Breast epithelium (tissue), 4 donors: Measurements from ENCODE around the gene CSK. TPM values are rescaled to one million over a fixed set of nuclear protein-coding genes. Genes with fewer than 3 reads are reported as not detected.
A peak's percentile ranks its signal among the peaks of the same experiment; 100 is the strongest.

Source experiments
- DNase-seq, 2 donors: peaks; one replicate each; pipeline ENCODE4 v3.0.0-alpha.2; 2019; ENCODE audit warnings: low spot score in 2 of 2
- H3K27ac ChIP-seq, 2 donors: fragments of 200-600 bp; sonication (generic) in 1 of 2; one replicate each; pipeline ENCODE4 v1.5.1; 2016 to 2019; ENCODE audit warnings: mild to moderate bottlenecking in 1 of 2
- H3K27me3 ChIP-seq, 2 donors: fragments of 200-600 bp; sonication (generic) in 1 of 2; one replicate each; pipeline versions ENCODE4 v1.5.1 to v1.6.0; 2017 to 2019; ENCODE audit warnings: control low read depth in 1 of 2, mild to moderate bottlenecking in 1 of 2
- H3K36me3 ChIP-seq: fragments of 200-600 bp; one replicate; pipeline ENCODE4 v1.5.1; 2019
- H3K4me1 ChIP-seq, 2 donors: fragments of 200-600 bp; sonication (generic); one replicate each; pipeline ENCODE4 v1.5.1; 2016 to 2019; ENCODE audit warnings: control low read depth in 1 of 2
- H3K4me3 ChIP-seq, 3 donors: fragments of 200-600 bp; sonication (generic); 1 replicate in 2 of 3; 2 replicates in 1 of 3; pipeline ENCODE4 v1.5.1; 2016 to 2019; ENCODE audit warnings: mild to moderate bottlenecking in 3 of 3, moderate library complexity in 2 of 3
- H3K9me3 ChIP-seq, 2 donors: fragments of 200-600 bp; sonication (generic) in 1 of 2; one replicate each; pipeline ENCODE4 v1.5.1; 2016 to 2019; ENCODE audit warnings: control low read depth in 1 of 2
- POLR2A ChIP-seq: fragments of 450-650 bp; IDR thresholded peaks from one replicate; pipeline ENCODE4 v1.6.1; 2016; ENCODE audit warnings: antibody characterized with exemption, mild to moderate bottlenecking, moderate library complexity
- POLR2AphosphoS5 ChIP-seq, 3 donors: sonication (generic); formaldehyde crosslinking; IDR thresholded peaks; one replicate each; pipeline ENCODE4 v1.6.1; 2017; ENCODE audit warnings: antibody characterized with exemption in 3 of 3
- intact Hi-C: fragments of 100-400 bp; cut with DNase I; formaldehyde crosslinking; loops from one replicate; pipeline ENCODE4 v1.15.1; 2023; ENCODE audit warnings: low total_unique reads
- total RNA-seq, 3 donors: library from RNA; depleted of rRNA; stranded (reverse); fragments of >200 nt; gene quantifications; one replicate each; pipeline ENCODE4 v1.1.0, GENCODE V29; 2016
- TF ChIP-seq, protein P1 (sequence below), 3 donors: fragments of 450-650 bp; IDR thresholded peaks; one replicate each; pipeline ENCODE4 v1.5.1; 2016 to 2017; ENCODE audit warnings: antibody characterized with exemption in 3 of 3, mild to moderate bottlenecking in 3 of 3, moderate library complexity in 3 of 3

The CSK gene
- total RNA-seq, 3 donors from 2014 or later = 18.7 to 26.2 (median 18.7) TPM

- Histone ChIP-seq H3K27me3 (no peaks in the 10 kb centered on the region), H3K4me3 (no peak overlapping the region), H3K36me3 (no peaks in the 10 kb centered on the region), H3K4me1 (peaks cover 21 to 23% of the 10 kb centered on the region in 2 donors), H3K9me3 (no peaks in the 10 kb centered on the region), H3K27ac (peak overlapping the region in 1 of 2 donors; percentile 45)
- intact Hi-C loops = no loop called here
- no peak for TF ChIP-seq POLR2A
- TF ChIP-seq, protein P1, sequence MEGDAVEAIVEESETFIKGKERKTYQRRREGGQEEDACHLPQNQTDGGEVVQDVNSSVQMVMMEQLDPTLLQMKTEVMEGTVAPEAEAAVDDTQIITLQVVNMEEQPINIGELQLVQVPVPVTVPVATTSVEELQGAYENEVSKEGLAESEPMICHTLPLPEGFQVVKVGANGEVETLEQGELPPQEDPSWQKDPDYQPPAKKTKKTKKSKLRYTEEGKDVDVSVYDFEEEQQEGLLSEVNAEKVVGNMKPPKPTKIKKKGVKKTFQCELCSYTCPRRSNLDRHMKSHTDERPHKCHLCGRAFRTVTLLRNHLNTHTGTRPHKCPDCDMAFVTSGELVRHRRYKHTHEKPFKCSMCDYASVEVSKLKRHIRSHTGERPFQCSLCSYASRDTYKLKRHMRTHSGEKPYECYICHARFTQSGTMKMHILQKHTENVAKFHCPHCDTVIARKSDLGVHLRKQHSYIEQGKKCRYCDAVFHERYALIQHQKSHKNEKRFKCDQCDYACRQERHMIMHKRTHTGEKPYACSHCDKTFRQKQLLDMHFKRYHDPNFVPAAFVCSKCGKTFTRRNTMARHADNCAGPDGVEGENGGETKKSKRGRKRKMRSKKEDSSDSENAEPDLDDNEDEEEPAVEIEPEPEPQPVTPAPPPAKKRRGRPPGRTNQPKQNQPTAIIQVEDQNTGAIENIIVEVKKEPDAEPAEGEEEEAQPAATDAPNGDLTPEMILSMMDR (IDR thresholded peaks at IDR 0.05) = no peak
- no peak for TF ChIP-seq POLR2AphosphoS5 (IDR thresholded peaks at IDR 0.05)
- no peak for DNase-seq
Observed at GRCh38 chr15:74791667-74792066, 9.8 kb downstream of the CSK start.

GRCh38 chr15:74792227-74793016 is 10.5 kb downstream of the CSK start:
- Histone ChIP-seq H3K27ac (peak overlapping the region; percentile 3 to 45), H3K36me3 (no peaks in the 10 kb centered on the region), H3K9me3 (no peaks in the 10 kb centered on the region), H3K4me3 (no peak overlapping the region), H3K27me3 (no peaks in the 10 kb centered on the region), H3K4me1 (peaks cover 17 to 19% of the 10 kb centered on the region in 2 donors)
- no peak for TF ChIP-seq POLR2A
- TF ChIP-seq POLR2AphosphoS5 (IDR thresholded peaks at IDR 0.05) = no peak
- TF ChIP-seq, protein P1 (IDR thresholded peaks at IDR 0.05) = no peak
- intact Hi-C loops = no loop called here
- DNase-seq = no peak

GRCh38 chr15:74793135-74794028 is 11.5 kb downstream of the CSK start:
- H3K4me3 ChIP-seq = no peak overlapping the region
- intact Hi-C loops = no loop called here
- DNase-seq = no peak
- H3K27me3 ChIP-seq = no peaks in the 10 kb centered on the region
- H3K9me3 ChIP-seq = no peaks in the 10 kb centered on the region
- H3K36me3 ChIP-seq = no peaks in the 10 kb centered on the region
- peaks cover 17% of the 10 kb centered on the region in 2 donors for H3K4me1 ChIP-seq
- H3K27ac ChIP-seq = no peak overlapping the region
- TF ChIP-seq, protein P1 (IDR thresholded peaks at IDR 0.05) = no peak
- TF ChIP-seq POLR2A (no peak), POLR2AphosphoS5 (IDR thresholded peaks at IDR 0.05) (no peak)

GRCh38 chr15:74794248-74794969 is 12.5 kb downstream of the CSK start:
- H3K27ac ChIP-seq = no peak overlapping the region
- no peaks in the 10 kb centered on the region for H3K27me3 ChIP-seq
- H3K9me3 ChIP-seq = no peaks in the 10 kb centered on the region
- no peak overlapping the region for H3K4me3 ChIP-seq
- H3K4me1 ChIP-seq = peaks cover 12 to 20% of the 10 kb centered on the region in 2 donors
- no peak for DNase-seq
- no peaks in the 10 kb centered on the region for H3K36me3 ChIP-seq
- TF ChIP-seq POLR2A (no peak), POLR2AphosphoS5 (IDR thresholded peaks at IDR 0.05) (no peak)
- TF ChIP-seq, protein P1 (IDR thresholded peaks at IDR 0.05) = no peak
- intact Hi-C loops = no loop called here
